Liver (tissue), 3 donors: ENCODE measurements around the gene SLC7A4.

Source experiments
- TAF1 ChIP-seq: conservative IDR thresholded peaks from 2 replicates; pipeline ENCODE4 v1.6.1; 2016; ENCODE audit warnings: antibody characterized with exemption, mild to moderate bottlenecking
- TF ChIP-seq, protein P1 (sequence below): fragments of 150-350 bp; IDR thresholded peaks from 2 replicates; pipeline ENCODE4 v1.5.1; 2017; ENCODE audit warnings: improper control_type of control experiment, low read depth, low read length; ENCODE audit not compliant: missing input control
- donor health status: healthy.
- donor health status: healthy.

DNA sequence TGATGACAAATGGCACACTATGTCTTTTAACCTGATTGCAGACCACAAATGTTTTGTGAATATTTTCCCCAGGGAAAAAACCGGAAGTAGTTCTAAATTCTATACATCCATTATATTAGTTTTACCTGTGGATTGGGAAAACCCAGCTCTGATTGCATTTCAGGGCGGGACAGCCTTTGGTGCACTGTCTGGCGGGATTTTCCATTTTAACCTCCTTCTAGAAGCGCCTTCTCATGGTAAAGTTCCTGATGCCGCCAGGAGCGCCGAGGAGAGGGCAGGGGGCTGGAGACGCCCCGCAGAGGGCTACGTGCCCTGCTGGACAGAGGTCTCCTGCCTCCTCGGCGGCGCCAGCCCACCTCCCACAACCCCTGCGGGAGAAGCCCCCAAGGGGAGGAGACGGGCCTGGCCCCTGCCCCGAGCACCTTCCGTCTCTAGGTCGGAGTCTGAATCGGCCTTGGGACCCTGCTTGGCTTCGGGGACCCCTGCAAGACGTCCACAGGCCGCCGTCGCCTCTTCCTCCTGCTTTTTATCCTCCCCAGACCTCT, 18.6 kb downstream of the SLC7A4 start:
- TF ChIP-seq, protein P1, sequence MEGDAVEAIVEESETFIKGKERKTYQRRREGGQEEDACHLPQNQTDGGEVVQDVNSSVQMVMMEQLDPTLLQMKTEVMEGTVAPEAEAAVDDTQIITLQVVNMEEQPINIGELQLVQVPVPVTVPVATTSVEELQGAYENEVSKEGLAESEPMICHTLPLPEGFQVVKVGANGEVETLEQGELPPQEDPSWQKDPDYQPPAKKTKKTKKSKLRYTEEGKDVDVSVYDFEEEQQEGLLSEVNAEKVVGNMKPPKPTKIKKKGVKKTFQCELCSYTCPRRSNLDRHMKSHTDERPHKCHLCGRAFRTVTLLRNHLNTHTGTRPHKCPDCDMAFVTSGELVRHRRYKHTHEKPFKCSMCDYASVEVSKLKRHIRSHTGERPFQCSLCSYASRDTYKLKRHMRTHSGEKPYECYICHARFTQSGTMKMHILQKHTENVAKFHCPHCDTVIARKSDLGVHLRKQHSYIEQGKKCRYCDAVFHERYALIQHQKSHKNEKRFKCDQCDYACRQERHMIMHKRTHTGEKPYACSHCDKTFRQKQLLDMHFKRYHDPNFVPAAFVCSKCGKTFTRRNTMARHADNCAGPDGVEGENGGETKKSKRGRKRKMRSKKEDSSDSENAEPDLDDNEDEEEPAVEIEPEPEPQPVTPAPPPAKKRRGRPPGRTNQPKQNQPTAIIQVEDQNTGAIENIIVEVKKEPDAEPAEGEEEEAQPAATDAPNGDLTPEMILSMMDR = no peak
- no peak for TF ChIP-seq TAF1
